Measurements from ENCODE around the gene CDCA8. TPM values are rescaled to one million over a fixed set of nuclear protein-coding genes. Genes with fewer than 3 reads are reported as not detected.

The CDCA8 gene
- total and polyA plus RNA-seq, 9 of the 15 experiments (the other 6 are each of a cell fraction or from before 2014, with no cell fraction given) = 26.4 to 148 (median 81.8) TPM

DNA sequence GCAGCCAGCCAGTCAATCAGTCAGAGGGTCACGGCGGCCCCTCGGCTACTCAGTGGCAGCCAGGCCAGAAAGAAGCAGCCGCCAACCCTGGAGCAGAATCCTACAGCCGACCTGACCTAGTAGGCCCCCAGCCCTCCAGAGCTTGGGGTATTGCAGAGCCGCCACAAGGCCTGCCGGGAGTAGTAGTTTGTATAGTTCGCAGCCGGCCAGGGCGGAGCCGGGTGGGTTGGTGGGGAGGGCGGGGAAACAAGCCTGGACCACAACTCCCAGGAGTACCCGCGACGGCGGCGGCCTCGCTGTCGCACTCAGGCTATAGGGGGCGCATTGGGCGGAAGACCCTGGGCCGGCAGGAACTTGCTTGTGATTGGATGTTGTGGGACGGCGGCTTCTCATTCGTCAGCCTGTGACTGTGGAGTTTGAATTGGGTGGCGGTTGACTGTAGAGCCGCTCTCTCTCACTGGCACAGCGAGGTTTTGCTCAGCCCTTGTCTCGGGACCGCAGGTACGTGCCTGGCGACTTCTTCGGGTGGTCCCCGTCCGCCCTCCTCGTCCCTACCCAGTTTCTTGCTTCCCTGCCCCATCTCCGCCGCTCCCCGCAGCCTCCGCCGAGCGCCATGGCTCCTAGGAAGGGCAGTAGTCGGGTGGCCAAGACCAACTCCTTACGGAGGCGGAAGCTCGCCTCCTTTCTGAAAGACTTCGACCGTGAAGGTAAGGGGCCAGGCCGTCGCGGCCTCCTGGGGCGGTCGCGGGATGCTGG lies at the start of gene CDCA8 (continued):
- no peak for TF ChIP-seq ZFP30 (CRISPR knock-in tag; IDR thresholded peaks at IDR 0.05; ENCODE audit: borderline replicate concordance)
- peak; percentile 75; the same call in 1 of the 2 replicates for TF ChIP-seq FOXP1 (CRISPR knock-in tag; IDR thresholded peaks at IDR 0.05)
- TF ChIP-seq ZNF263 (CRISPR knock-in tag; IDR thresholded peaks at IDR 0.05; ENCODE audit: borderline replicate concordance) = peak; percentile 9; the same call in 1 of the 2 replicates
- TF ChIP-seq, protein P1, sequence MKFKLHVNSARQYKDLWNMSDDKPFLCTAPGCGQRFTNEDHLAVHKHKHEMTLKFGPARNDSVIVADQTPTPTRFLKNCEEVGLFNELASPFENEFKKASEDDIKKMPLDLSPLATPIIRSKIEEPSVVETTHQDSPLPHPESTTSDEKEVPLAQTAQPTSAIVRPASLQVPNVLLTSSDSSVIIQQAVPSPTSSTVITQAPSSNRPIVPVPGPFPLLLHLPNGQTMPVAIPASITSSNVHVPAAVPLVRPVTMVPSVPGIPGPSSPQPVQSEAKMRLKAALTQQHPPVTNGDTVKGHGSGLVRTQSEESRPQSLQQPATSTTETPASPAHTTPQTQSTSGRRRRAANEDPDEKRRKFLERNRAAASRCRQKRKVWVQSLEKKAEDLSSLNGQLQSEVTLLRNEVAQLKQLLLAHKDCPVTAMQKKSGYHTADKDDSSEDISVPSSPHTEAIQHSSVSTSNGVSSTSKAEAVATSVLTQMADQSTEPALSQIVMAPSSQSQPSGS (CRISPR knock-in tag; IDR thresholded peaks at IDR 0.05) = no peak
- TF ChIP-seq SREBF2 (CRISPR knock-in tag; IDR thresholded peaks at IDR 0.05) = 0 out of 2 replicates have a peak, but pooled peaks have one; percentile 69
- peak; percentile 91 for TF ChIP-seq HDAC2 (IDR thresholded peaks at IDR 0.05)
- peak; percentile 36 for TF ChIP-seq MXI1 (IDR thresholded peaks at IDR 0.05; ENCODE audit: low read depth, low read length)
- TF ChIP-seq ELF2 (CRISPR knock-in tag; IDR thresholded peaks at IDR 0.05) = peak; percentile 95
- peak; percentile 99 for TF ChIP-seq C11orf30 (IDR thresholded peaks at IDR 0.05; ENCODE audit: low read depth)
- TF ChIP-seq TBL1XR1 (IDR thresholded peaks at IDR 0.05; ENCODE audit: low read length in 2 of 2) = peak; percentile 10 to 72; a peak in 2 of 4 replicates
- TF ChIP-seq, protein P2, sequence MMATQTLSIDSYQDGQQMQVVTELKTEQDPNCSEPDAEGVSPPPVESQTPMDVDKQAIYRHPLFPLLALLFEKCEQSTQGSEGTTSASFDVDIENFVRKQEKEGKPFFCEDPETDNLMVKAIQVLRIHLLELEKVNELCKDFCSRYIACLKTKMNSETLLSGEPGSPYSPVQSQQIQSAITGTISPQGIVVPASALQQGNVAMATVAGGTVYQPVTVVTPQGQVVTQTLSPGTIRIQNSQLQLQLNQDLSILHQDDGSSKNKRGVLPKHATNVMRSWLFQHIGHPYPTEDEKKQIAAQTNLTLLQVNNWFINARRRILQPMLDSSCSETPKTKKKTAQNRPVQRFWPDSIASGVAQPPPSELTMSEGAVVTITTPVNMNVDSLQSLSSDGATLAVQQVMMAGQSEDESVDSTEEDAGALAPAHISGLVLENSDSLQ (IDR thresholded peaks at IDR 0.05) = peak; percentile 64
- TF ChIP-seq COPS2 (conservative IDR thresholded peaks at IDR 0.05) = no peak
- TF ChIP-seq NEUROD1 (IDR thresholded peaks at IDR 0.05; ENCODE audit: borderline replicate concordance, low read depth, low read length, partially characterized antibody) = peak; percentile 50
- TF ChIP-seq, protein P3, sequence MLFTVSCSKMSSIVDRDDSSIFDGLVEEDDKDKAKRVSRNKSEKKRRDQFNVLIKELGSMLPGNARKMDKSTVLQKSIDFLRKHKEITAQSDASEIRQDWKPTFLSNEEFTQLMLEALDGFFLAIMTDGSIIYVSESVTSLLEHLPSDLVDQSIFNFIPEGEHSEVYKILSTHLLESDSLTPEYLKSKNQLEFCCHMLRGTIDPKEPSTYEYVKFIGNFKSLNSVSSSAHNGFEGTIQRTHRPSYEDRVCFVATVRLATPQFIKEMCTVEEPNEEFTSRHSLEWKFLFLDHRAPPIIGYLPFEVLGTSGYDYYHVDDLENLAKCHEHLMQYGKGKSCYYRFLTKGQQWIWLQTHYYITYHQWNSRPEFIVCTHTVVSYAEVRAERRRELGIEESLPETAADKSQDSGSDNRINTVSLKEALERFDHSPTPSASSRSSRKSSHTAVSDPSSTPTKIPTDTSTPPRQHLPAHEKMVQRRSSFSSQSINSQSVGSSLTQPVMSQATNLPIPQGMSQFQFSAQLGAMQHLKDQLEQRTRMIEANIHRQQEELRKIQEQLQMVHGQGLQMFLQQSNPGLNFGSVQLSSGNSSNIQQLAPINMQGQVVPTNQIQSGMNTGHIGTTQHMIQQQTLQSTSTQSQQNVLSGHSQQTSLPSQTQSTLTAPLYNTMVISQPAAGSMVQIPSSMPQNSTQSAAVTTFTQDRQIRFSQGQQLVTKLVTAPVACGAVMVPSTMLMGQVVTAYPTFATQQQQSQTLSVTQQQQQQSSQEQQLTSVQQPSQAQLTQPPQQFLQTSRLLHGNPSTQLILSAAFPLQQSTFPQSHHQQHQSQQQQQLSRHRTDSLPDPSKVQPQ (CRISPR knock-in tag; IDR thresholded peaks at IDR 0.05; ENCODE audit: borderline replicate concordance) = no peak
- TF ChIP-seq, protein P4, sequence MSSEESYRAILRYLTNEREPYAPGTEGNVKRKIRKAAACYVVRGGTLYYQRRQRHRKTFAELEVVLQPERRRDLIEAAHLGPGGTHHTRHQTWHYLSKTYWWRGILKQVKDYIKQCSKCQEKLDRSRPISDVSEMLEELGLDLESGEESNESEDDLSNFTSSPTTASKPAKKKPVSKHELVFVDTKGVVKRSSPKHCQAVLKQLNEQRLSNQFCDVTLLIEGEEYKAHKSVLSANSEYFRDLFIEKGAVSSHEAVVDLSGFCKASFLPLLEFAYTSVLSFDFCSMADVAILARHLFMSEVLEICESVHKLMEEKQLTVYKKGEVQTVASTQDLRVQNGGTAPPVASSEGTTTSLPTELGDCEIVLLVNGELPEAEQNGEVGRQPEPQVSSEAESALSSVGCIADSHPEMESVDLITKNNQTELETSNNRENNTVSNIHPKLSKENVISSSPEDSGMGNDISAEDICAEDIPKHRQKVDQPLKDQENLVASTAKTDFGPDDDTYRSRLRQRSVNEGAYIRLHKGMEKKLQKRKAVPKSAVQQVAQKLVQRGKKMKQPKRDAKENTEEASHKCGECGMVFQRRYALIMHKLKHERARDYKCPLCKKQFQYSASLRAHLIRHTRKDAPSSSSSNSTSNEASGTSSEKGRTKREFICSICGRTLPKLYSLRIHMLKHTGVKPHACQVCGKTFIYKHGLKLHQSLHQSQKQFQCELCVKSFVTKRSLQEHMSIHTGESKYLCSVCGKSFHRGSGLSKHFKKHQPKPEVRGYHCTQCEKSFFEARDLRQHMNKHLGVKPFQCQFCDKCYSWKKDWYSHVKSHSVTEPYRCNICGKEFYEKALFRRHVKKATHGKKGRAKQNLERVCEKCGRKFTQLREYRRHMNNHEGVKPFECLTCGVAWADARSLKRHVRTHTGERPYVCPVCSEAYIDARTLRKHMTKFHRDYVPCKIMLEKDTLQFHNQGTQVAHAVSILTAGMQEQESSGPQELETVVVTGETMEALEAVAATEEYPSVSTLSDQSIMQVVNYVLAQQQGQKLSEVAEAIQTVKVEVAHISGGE (CRISPR knock-in tag; IDR thresholded peaks at IDR 0.05) = 0 out of 6 replicates have a peak, but pooled peaks of 1 of the 3 experiments have one; percentile 12
- TF ChIP-seq ELF4 (CRISPR knock-in tag; IDR thresholded peaks at IDR 0.05) = peak; percentile 62; the same call in 1 of the 2 replicates
- TF ChIP-seq ZNF197 (CRISPR knock-in tag; IDR thresholded peaks at IDR 0.05; ENCODE audit: low read depth) = no peak

Data from K562 (cell line).